Transverse colon (tissue), 4 donors: ENCODE measurements around the gene ZNF205. TPM values are rescaled to one million over a fixed set of nuclear protein-coding genes. Genes with fewer than 3 reads are reported as not detected.

ENCODE experiments used
- DNase-seq: peaks from one replicate; pipeline ENCODE4 v3.0.0-alpha.2; 2019
- H3K27ac ChIP-seq, 4 donors: fragments of 200-600 bp; sonication (generic); 2 replicates each; pipeline ENCODE4 v1.5.1; 2016 to 2018; ENCODE audit warnings: inconsistent platforms in 4 of 4
- H3K27me3 ChIP-seq: fragments of 200-600 bp; sonication (generic); 2 replicates; pipeline ENCODE4 v1.5.1; 2017; ENCODE audit warnings: inconsistent platforms
- H3K36me3 ChIP-seq, 4 donors: fragments of 200-600 bp; sonication (generic); 2 replicates each; pipeline ENCODE4 v1.5.1; 2017 to 2019; ENCODE audit warnings: inconsistent platforms in 4 of 4
- H3K4me1 ChIP-seq, 4 donors: fragments of 200-600 bp; sonication (generic); 2 replicates each; pipeline ENCODE4 v1.5.1; 2017 to 2020; ENCODE audit warnings: inconsistent platforms in 4 of 4
- H3K4me3 ChIP-seq, 4 donors: fragments of 200-600 bp; sonication (generic); 1 replicate in 1 of 4; 2 replicates in 3 of 4; pipeline versions ENCODE4 v1.5.1 to v1.6.1; 2017 to 2019; ENCODE audit warnings: inconsistent platforms in 4 of 4
- H3K9me3 ChIP-seq, 2 donors: fragments of 200-600 bp; sonication (generic); 2 replicates each; pipeline ENCODE4 v1.5.1; 2017 to 2019; ENCODE audit warnings: inconsistent platforms in 2 of 2
- EP300 ChIP-seq: sonication (generic); formaldehyde crosslinking; IDR thresholded peaks from one replicate; pipeline ENCODE4 v1.6.1; 2017; ENCODE audit warnings: antibody characterized with exemption, low read depth
- POLR2A ChIP-seq: fragments of 450-650 bp; IDR thresholded peaks from one replicate; pipeline ENCODE4 v1.6.1; 2016; ENCODE audit warnings: antibody characterized with exemption, mild to moderate bottlenecking, moderate library complexity
- POLR2AphosphoS5 ChIP-seq, 3 donors: sonication (generic); formaldehyde crosslinking; IDR thresholded peaks; one replicate each; pipeline ENCODE4 v1.6.1; 2016; ENCODE audit warnings: antibody characterized with exemption in 3 of 3
- WGBS, 2 donors: methylation state at CpG; one replicate each; pipeline ENCODE4 v1.1.5; 2018; ENCODE audit warnings: low coverage in 1 of 2; 5-methylcytosine and 5-hydroxymethylcytosine counted together
- in situ Hi-C, 4 donors: fragments of 200-750 bp; cut with MboI; loops; one replicate each; pipeline versions ENCODE4 v1.15.0 to v1.15.1; 2017; ENCODE audit warnings: low sequenced_read_pairs in 3 of 4, low pct_ligation_motif_present in 1 of 4, low pct_unique_long_range_greater_than_20kb in 1 of 4
- intact Hi-C: fragments of 100-400 bp; cut with DNase I; formaldehyde crosslinking; loops from one replicate; pipeline ENCODE4 v1.15.1; 2023; ENCODE audit warnings: low total_unique reads
- total RNA-seq, 4 donors: library from RNA; depleted of rRNA; stranded (reverse); fragments of >200 nt; gene quantifications; one replicate each; pipeline ENCODE4 v1.1.0, GENCODE V29; 2016
- TF ChIP-seq, protein P1 (sequence below), 5 experiments: fragments of 200-600 bp in 3 of 5; fragments of 450-650 bp in 2 of 5; sonication (generic) in 3 of 5; IDR thresholded peaks; 1 replicate in 2 of 5; 2 replicates in 3 of 5; pipeline ENCODE4 v1.5.1; 2016 to 2017; ENCODE audit warnings: antibody characterized with exemption in 5 of 5, inconsistent platforms in 3 of 5, mild to moderate bottlenecking in 2 of 5, moderate library complexity in 1 of 5

ZNF205 gene
- total RNA-seq, 4 donors from 2014 or later = 5.2 to 16.3 (median 15.5) TPM

DNA sequence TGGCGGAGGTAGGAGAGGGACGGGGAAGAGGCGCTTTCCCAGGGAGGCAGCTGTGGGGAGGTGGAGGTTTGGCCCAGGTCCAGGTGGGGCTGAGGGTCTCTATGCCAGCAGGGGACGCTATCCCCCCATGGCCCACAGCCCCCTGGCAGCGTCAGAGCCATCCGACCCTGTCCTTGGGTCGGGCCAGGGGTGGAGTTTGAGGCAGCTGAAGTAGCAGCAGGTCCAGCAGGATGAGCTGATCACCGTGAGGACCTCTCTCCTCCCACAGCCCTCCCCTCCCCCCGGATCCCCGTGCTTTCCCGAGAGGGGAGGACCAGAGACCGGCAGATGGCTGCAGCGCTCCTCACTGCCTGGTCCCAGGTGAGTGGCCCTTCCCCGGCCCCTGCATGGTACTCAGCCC, 3.2 kb downstream of the ZNF205 start:
- Histone ChIP-seq H3K9me3 (no peaks in the 10 kb centered on the region), H3K36me3 (no peaks in the 10 kb centered on the region), H3K27me3 (no peaks in the 10 kb centered on the region), H3K4me1 (peaks cover 8 to 25% (median 23%) of the 10 kb centered on the region in 4 donors), H3K4me3 (no peak overlapping the region), H3K27ac (no peak overlapping the region)
- 83% methylated on average over 7 of the region's 14 CpGs; no CpG with 5 or more reads in 1 of the 2 donors for WGBS, 2 donors
- DNase-seq = no peak
- intact Hi-C loops (no loop called here), in situ Hi-C loops (no loop called here)
- TF ChIP-seq EP300 (no peak), POLR2AphosphoS5 (IDR thresholded peaks at IDR 0.05) (no peak), POLR2A (no peak)

DNA sequence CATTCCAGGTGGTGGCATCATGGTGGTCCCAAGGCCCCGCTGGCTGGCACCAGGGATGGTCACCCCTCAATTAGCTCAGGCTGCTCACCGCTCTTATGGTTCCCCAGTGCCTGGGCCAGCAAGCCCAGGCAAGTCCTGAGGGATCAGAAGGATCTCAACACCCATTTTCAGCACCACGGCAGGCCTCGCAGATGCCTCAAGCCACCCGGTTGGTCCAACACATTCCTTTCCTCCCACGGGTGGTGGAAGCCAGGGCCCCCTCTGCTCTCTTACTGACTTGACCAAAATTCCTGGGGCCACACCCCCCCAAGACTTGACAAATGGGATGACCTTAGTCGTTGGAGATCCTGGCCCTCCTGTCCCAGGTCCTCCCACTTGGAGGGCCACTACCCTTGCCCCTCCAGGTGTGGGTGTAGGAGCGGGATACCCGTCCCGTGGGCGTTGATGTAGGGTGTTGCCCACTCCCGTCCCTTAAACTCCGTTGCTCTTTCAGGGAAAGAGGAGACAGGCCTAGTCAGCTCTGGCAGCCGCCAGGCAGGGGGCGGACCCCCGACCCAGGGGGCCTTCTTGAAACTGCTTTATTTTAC, 5.9 kb downstream of the ZNF205 start:
- no peak for DNase-seq
- H3K4me1 ChIP-seq = peaks cover 4 to 11% (median 10%) of the 10 kb centered on the region in 4 donors
- no peak overlapping the region for H3K4me3 ChIP-seq
- H3K27me3 ChIP-seq = no peaks in the 10 kb centered on the region
- intact Hi-C loops = no loop called here
- WGBS, 2 donors = 87% methylated on average over 15 of the region's 16 CpGs; no CpG with 5 or more reads in 1 of the 2 donors
- H3K36me3 ChIP-seq = no peaks in the 10 kb centered on the region
- H3K27ac ChIP-seq = no peak overlapping the region
- in situ Hi-C loops = no loop called here
- no peaks in the 10 kb centered on the region for H3K9me3 ChIP-seq
- TF ChIP-seq EP300 (no peak), POLR2AphosphoS5 (IDR thresholded peaks at IDR 0.05) (no peak), POLR2A (no peak)
- TF ChIP-seq, protein P1, sequence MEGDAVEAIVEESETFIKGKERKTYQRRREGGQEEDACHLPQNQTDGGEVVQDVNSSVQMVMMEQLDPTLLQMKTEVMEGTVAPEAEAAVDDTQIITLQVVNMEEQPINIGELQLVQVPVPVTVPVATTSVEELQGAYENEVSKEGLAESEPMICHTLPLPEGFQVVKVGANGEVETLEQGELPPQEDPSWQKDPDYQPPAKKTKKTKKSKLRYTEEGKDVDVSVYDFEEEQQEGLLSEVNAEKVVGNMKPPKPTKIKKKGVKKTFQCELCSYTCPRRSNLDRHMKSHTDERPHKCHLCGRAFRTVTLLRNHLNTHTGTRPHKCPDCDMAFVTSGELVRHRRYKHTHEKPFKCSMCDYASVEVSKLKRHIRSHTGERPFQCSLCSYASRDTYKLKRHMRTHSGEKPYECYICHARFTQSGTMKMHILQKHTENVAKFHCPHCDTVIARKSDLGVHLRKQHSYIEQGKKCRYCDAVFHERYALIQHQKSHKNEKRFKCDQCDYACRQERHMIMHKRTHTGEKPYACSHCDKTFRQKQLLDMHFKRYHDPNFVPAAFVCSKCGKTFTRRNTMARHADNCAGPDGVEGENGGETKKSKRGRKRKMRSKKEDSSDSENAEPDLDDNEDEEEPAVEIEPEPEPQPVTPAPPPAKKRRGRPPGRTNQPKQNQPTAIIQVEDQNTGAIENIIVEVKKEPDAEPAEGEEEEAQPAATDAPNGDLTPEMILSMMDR (IDR thresholded peaks at IDR 0.05) = no peak

DNA sequence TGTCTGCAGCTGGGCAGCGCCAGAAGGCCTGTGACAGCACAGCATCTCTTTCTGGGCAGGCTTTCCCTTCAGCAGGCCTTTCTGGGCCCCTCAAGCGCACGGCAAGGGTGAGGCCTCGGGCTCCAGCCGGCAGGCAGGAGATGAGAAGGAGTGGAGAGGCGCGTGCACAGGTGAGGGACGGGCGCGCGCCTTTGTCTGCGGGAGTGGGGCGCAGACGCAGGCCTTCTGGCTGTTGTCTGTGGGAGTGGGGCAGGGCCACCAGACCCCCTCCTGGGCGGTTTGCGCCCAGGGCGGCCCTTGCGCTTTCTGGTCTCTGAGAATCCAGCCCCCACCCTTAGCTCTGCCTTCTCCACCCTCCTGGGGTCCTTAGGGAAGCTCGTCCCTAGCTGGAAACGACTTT, 6.5 kb downstream of the ZNF205 start:
- H3K9me3 ChIP-seq = no peaks in the 10 kb centered on the region
- no peak overlapping the region for H3K27ac ChIP-seq
- no peak overlapping the region for H3K4me3 ChIP-seq
- no peaks in the 10 kb centered on the region for H3K36me3 ChIP-seq
- TF ChIP-seq, protein P1 (IDR thresholded peaks at IDR 0.05) = no peak
- TF ChIP-seq EP300 (no peak), POLR2A (no peak), POLR2AphosphoS5 (IDR thresholded peaks at IDR 0.05) (no peak)
- intact Hi-C loops = no loop called here
- H3K4me1 ChIP-seq = peaks cover 3 to 11% (median 9%) of the 10 kb centered on the region in 4 donors
- no peaks in the 10 kb centered on the region for H3K27me3 ChIP-seq
- DNase-seq = no peak
- 90% methylated on average over 16 of the region's 20 CpGs; no CpG with 5 or more reads in 1 of the 2 donors for WGBS, 2 donors
- in situ Hi-C loops = no loop called here

DNA sequence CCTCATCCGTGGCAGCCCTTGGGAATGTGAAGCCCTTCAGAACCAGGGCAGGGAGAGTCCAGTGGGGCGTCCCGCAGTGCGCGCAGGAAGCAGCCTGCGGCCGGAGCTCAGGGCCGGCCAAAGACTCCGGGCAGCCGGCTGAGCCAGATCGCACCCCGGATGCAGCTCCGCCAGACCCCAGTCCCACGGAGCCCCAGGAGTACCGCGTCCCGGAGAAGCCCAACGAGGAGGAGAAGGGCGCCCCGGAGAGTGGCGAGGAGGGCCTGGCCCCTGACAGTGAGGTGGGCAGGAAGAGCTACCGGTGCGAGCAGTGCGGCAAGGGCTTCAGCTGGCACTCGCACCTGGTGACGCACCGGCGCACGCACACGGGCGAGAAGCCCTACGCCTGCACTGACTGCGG, 6.9 kb downstream of the ZNF205 start:
- H3K27me3 ChIP-seq = no peaks in the 10 kb centered on the region
- no peak overlapping the region for H3K27ac ChIP-seq
- no peak for DNase-seq
- WGBS, 2 donors = 93% methylated on average over 31 of the region's 33 CpGs; no CpG with 5 or more reads in 1 of the 2 donors
- H3K36me3 ChIP-seq = no peaks in the 10 kb centered on the region
- TF ChIP-seq, protein P1 (IDR thresholded peaks at IDR 0.05) = no peak
- TF ChIP-seq POLR2A (no peak), POLR2AphosphoS5 (IDR thresholded peaks at IDR 0.05) (no peak), EP300 (no peak)
- H3K4me1 ChIP-seq = peaks cover 3 to 8% (median 6%) of the 10 kb centered on the region in 4 donors
- in situ Hi-C loops = no loop called here
- intact Hi-C loops = no loop called here
- no peaks in the 10 kb centered on the region for H3K9me3 ChIP-seq
- H3K4me3 ChIP-seq = no peak overlapping the region
